A673 (cell line): Measurements from ENCODE around the gene KNDC1.

ENCODE experiments used
- EZH2 ChIP-seq: fragments of 200-600 bp; sonication (generic); IDR thresholded peaks from 2 replicates; pipeline ENCODE4 v1.6.1; 2017; ENCODE audit warnings: borderline replicate concordance, low read depth, mild to moderate bottlenecking, mixed read lengths, antibody characterized with exemption, low read length; ENCODE audit not compliant: poor library complexity, severe bottlenecking
- TF ChIP-seq, protein P1 (sequence below): fragments of 300-800, 200-600 bp; sonication (generic); conservative IDR thresholded peaks from 2 replicates; pipeline ENCODE4 v1.5.1; 2017; ENCODE audit warnings: low read depth, mild to moderate bottlenecking, antibody characterized with exemption, low read length, moderate library complexity, mixed read lengths

DNA sequence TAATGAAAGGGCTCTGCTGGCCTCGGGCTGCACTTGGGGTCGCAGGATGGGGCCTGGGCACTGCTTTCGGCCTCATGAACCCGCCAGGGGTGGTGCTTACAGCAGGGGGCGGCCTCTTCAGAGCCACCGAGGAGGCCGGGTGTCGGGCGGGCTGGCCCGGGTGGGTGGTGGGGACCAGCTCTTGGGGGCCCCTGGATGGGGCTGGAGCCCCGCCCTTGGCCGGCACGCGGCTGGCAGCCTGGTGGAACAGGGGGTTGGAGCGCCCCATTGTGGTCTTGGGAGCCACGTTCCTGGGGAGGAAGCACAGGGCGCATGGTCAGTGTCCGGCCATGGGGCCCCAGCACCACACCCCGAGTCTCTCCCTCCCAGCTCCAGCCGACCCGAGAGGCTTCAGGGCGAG lies 107.8 kb downstream of the KNDC1 start:
- TF ChIP-seq, protein P1, sequence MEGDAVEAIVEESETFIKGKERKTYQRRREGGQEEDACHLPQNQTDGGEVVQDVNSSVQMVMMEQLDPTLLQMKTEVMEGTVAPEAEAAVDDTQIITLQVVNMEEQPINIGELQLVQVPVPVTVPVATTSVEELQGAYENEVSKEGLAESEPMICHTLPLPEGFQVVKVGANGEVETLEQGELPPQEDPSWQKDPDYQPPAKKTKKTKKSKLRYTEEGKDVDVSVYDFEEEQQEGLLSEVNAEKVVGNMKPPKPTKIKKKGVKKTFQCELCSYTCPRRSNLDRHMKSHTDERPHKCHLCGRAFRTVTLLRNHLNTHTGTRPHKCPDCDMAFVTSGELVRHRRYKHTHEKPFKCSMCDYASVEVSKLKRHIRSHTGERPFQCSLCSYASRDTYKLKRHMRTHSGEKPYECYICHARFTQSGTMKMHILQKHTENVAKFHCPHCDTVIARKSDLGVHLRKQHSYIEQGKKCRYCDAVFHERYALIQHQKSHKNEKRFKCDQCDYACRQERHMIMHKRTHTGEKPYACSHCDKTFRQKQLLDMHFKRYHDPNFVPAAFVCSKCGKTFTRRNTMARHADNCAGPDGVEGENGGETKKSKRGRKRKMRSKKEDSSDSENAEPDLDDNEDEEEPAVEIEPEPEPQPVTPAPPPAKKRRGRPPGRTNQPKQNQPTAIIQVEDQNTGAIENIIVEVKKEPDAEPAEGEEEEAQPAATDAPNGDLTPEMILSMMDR = no peak
- no peak for TF ChIP-seq EZH2
